H9 (cell line): ENCODE data around the gene RIMKLA. TPM values are rescaled to one million over a fixed set of nuclear protein-coding genes. Genes with fewer than 3 reads are reported as not detected.

Source experiments
- DNase-seq: peaks from one replicate; pipeline ENCODE4 v3.0.0-alpha.2; 2017
- H2AFZ ChIP-seq: one replicate; pipeline ENCODE4 v1.6.1; 2013; ENCODE audit warnings: mild to moderate bottlenecking, low read length, control low read depth, moderate library complexity
- H2AK5ac ChIP-seq: 2 replicates; pipeline ENCODE4 v1.6.1; 2013; ENCODE audit warnings: low read length, control low read depth, mixed read lengths; ENCODE audit not compliant: insufficient read length
- H2BK120ac ChIP-seq: one replicate; pipeline ENCODE4 v1.6.1; 2013; ENCODE audit warnings: low read depth, mild to moderate bottlenecking, low read length, control low read depth, inconsistent platforms; ENCODE audit not compliant: poor library complexity, severe bottlenecking
- H2BK12ac ChIP-seq: 2 replicates; pipeline ENCODE4 v1.6.1; 2013; ENCODE audit warnings: low read length, control low read depth, mixed read lengths, low read depth; ENCODE audit not compliant: insufficient read length
- H2BK15ac ChIP-seq: 2 replicates; pipeline ENCODE4 v1.6.1; 2013; ENCODE audit warnings: low read depth, low read length, control low read depth
- H2BK20ac ChIP-seq: one replicate; pipeline ENCODE4 v1.6.1; 2013; ENCODE audit warnings: low read depth, mild to moderate bottlenecking, low read length, control low read depth, inconsistent platforms; ENCODE audit not compliant: poor library complexity, severe bottlenecking
- H2BK5ac ChIP-seq: 2 replicates; pipeline ENCODE4 v1.6.1; 2013; ENCODE audit warnings: low read length, control low read depth, mixed read lengths; ENCODE audit not compliant: insufficient read length
- H3K14ac ChIP-seq: 2 replicates; pipeline ENCODE4 v1.6.1; 2013; ENCODE audit warnings: low read length, control low read depth; ENCODE audit not compliant: insufficient read depth
- H3K18ac ChIP-seq: 2 replicates; pipeline ENCODE4 v1.6.1; 2013; ENCODE audit warnings: low read depth, mild to moderate bottlenecking, mixed read lengths, low read length, control low read depth; ENCODE audit not compliant: insufficient read length
- H3K23ac ChIP-seq: 2 replicates; pipeline ENCODE4 v1.6.1; 2013; ENCODE audit warnings: low read length, control low read depth, mixed read lengths, low read depth; ENCODE audit not compliant: insufficient read length
- H3K23me2 ChIP-seq: 2 replicates; pipeline ENCODE4 v1.6.1; 2013; ENCODE audit warnings: low read depth, mild to moderate bottlenecking, mixed read lengths, low read length, control low read depth; ENCODE audit not compliant: insufficient read length, poor library complexity, severe bottlenecking
- H3K27ac ChIP-seq: 2 replicates; pipeline ENCODE4 v1.5.1; 2013; ENCODE audit warnings: low read length, control low read depth, mixed read lengths, low read depth; ENCODE audit not compliant: insufficient read length
- H3K27me3 ChIP-seq: 2 replicates; pipeline ENCODE4 v1.6.1; 2013; ENCODE audit warnings: low read length, control low read depth, inconsistent platforms; ENCODE audit not compliant: insufficient read depth
- H3K4ac ChIP-seq: 2 replicates; pipeline ENCODE4 v1.6.1; 2013; ENCODE audit warnings: low read depth, mild to moderate bottlenecking, control low read depth, inconsistent platforms, low read length, moderate library complexity
- H3K4me1 ChIP-seq: 2 replicates; pipeline ENCODE4 v1.6.1; 2013; ENCODE audit warnings: low read length, control low read depth, inconsistent platforms; ENCODE audit not compliant: insufficient read depth
- H3K4me2 ChIP-seq: 2 replicates; pipeline ENCODE4 v1.6.1; 2013; ENCODE audit warnings: low read length, control low read depth, mixed read lengths; ENCODE audit not compliant: insufficient read length, insufficient read depth
- H3K56ac ChIP-seq: 2 replicates; pipeline ENCODE4 v1.6.1; 2013; ENCODE audit warnings: low read depth, mild to moderate bottlenecking, mixed read lengths, low read length, control low read depth; ENCODE audit not compliant: insufficient read length
- H3K79me1 ChIP-seq: 2 replicates; pipeline ENCODE4 v1.6.1; 2013; ENCODE audit warnings: low read depth, mild to moderate bottlenecking, moderate library complexity, low read length, control low read depth, inconsistent platforms; ENCODE audit not compliant: insufficient read depth, poor library complexity, severe bottlenecking
- H3K79me2 ChIP-seq: 2 replicates; pipeline ENCODE4 v1.6.1; 2013; ENCODE audit warnings: low read length, control low read depth, inconsistent platforms; ENCODE audit not compliant: insufficient read depth
- H3K9ac ChIP-seq: 2 replicates; pipeline ENCODE4 v1.6.1; 2013; ENCODE audit warnings: low read length, control low read depth, mixed read lengths; ENCODE audit not compliant: insufficient read length; ENCODE audit errors: extremely low read depth
- H3K9me3 ChIP-seq: one replicate; pipeline ENCODE4 v1.6.1; 2013; ENCODE audit warnings: low read depth, low read length, inconsistent platforms; ENCODE audit not compliant: control insufficient read depth
- H3T11ph ChIP-seq: one replicate; pipeline ENCODE4 v1.6.1; 2013; ENCODE audit warnings: mild to moderate bottlenecking, low read length, control low read depth, inconsistent platforms
- H4K20me1 ChIP-seq: one replicate; pipeline ENCODE4 v1.6.1; 2013; ENCODE audit not compliant: control insufficient read depth, insufficient read length, insufficient read depth
- H4K5ac ChIP-seq: 2 replicates; pipeline ENCODE4 v1.6.1; 2013; ENCODE audit warnings: low read depth, mild to moderate bottlenecking, mixed read lengths, low read length, control low read depth; ENCODE audit not compliant: insufficient read length
- H4K8ac ChIP-seq: replicated peaks from 2 replicates; pipeline ENCODE4 v1.6.1; 2013; ENCODE audit warnings: low read length, control low read depth, mixed read lengths, low read depth; ENCODE audit not compliant: insufficient read length
- H4K91ac ChIP-seq: 2 replicates; pipeline ENCODE4 v1.6.1; 2013; ENCODE audit warnings: low read depth, mild to moderate bottlenecking, moderate library complexity, mixed read lengths, low read length, control low read depth; ENCODE audit not compliant: insufficient read length
- H3K27ac Mint-ChIP-seq, 3 experiments: 2 replicates in 2 of 3; 3 replicates in 1 of 3; pipeline ENCODE4 v1.8.0; 2020 to 2021; ENCODE audit warnings: mixed read lengths in 3 of 3, mild to moderate bottlenecking in 1 of 3, moderate library complexity in 1 of 3
- H3K27me3 Mint-ChIP-seq: 2 replicates; pipeline ENCODE4 v1.8.0; 2021; ENCODE audit warnings: low read depth, mild to moderate bottlenecking, moderate library complexity, mixed read lengths
- H3K36me3 Mint-ChIP-seq, 3 experiments: 2 replicates in 2 of 3; 3 replicates in 1 of 3; pipeline ENCODE4 v1.8.0; 2020 to 2021; ENCODE audit warnings: low read depth in 3 of 3, mixed read lengths in 3 of 3; ENCODE audit not compliant: insufficient read depth in 1 of 3
- H3K4me1 Mint-ChIP-seq, 2 experiments: 2 replicates each; pipeline ENCODE4 v1.8.0; 2020; ENCODE audit warnings: mixed read lengths in 2 of 2
- H3K4me3 Mint-ChIP-seq, 2 experiments: 2 replicates in 1 of 2; 3 replicates in 1 of 2; pipeline ENCODE4 v1.8.0; 2020 to 2021; ENCODE audit warnings: mild to moderate bottlenecking in 2 of 2, mixed read lengths in 2 of 2, moderate library complexity in 1 of 2
- H3K9me3 Mint-ChIP-seq, 2 experiments: 2 replicates in 1 of 2; 3 replicates in 1 of 2; pipeline ENCODE4 v1.8.0; 2020; ENCODE audit warnings: mild to moderate bottlenecking in 2 of 2, mixed read lengths in 2 of 2, moderate library complexity in 1 of 2
- WGBS: extraction: QIAGEN DNeasy Blood & Tissue Kit; methylation state at CpG from one replicate; pipeline ENCODE4 v1.1.7; 2013; ENCODE audit warnings: missing lambda C conversion rate, low lambda C conversion rate, mixed read lengths; ENCODE audit not compliant: insufficient read length; ENCODE audit errors: extremely low coverage; 5-methylcytosine and 5-hydroxymethylcytosine counted together
- total RNA-seq: library from RNA; stranded (reverse); gene quantifications from 2 replicates; pipeline ENCODE4 v1.2.1, GENCODE V29; 2021
- TF ChIP-seq, protein P1 (sequence below): fragments of 200-600 bp; sonication (generic); conservative IDR thresholded peaks from 3 replicates; pipeline ENCODE4 v1.8.0; 2021; ENCODE audit warnings: antibody characterized with exemption, mild to moderate bottlenecking

RIMKLA gene
- total RNA-seq, 1 experiment from 2014 or later, result 4.7 TPM

DNA sequence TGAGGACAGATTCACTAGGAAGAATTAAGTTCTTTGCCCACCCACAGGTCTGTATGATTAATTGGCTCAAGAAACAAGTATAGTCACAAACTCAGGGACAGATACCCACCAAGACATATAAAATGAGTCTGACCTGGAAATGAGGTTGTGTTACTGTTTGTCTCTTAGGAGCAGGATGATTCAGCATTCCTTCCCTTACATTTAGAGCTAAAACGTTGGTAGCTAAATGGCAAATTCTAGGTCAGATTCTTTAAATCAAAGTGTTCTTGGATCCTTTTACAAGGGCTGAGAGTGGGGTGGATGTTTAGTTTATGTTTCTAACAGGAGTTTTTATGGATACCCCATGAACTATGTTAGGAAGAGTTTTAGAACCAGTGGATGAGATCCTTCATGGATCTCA is 4.7 kb downstream of the RIMKLA start:
- Mint-ChIP-seq H3K4me3 (no peak overlapping the region), H3K9me3 (no peaks in the 10 kb centered on the region), H3K27me3 (peaks cover 20% of the 10 kb centered on the region), H3K4me1 (peaks cover 8% of the 10 kb centered on the region in 2 experiments), H3K36me3 (no peaks in the 10 kb centered on the region), H3K27ac (no peak overlapping the region)
- Histone ChIP-seq H3K27ac (no peak overlapping the region), H3K9ac (no peak overlapping the region), H2BK15ac (no peak overlapping the region), H4K5ac (no peak overlapping the region), H3K79me1 (no peaks in the 10 kb centered on the region), H3K23ac (no peak overlapping the region), H3K23me2 (no peaks in the 10 kb centered on the region), H4K20me1 (no peaks in the 10 kb centered on the region), H3K27me3 (peaks cover 2% of the 10 kb centered on the region; the same call in 1 of the 2 replicates), H4K91ac (no peak overlapping the region), H3K14ac (no peak overlapping the region), H3K56ac (no peak overlapping the region), H3K4ac (no peak overlapping the region), H2AK5ac (no peak overlapping the region), H3K9me3 (no peaks in the 10 kb centered on the region), H3T11ph (no peak overlapping the region), H2BK20ac (no peak overlapping the region), H3K4me1 (no peaks in the 10 kb centered on the region), H2AFZ (no peak overlapping the region), H4K8ac (no peak overlapping the region), H3K18ac (no peak overlapping the region), H3K4me2 (no peak overlapping the region), H3K79me2 (no peaks in the 10 kb centered on the region), H2BK120ac (no peak overlapping the region), H2BK12ac (no peak overlapping the region), H2BK5ac (no peak overlapping the region)
- no peak for DNase-seq
- TF ChIP-seq, protein P1, sequence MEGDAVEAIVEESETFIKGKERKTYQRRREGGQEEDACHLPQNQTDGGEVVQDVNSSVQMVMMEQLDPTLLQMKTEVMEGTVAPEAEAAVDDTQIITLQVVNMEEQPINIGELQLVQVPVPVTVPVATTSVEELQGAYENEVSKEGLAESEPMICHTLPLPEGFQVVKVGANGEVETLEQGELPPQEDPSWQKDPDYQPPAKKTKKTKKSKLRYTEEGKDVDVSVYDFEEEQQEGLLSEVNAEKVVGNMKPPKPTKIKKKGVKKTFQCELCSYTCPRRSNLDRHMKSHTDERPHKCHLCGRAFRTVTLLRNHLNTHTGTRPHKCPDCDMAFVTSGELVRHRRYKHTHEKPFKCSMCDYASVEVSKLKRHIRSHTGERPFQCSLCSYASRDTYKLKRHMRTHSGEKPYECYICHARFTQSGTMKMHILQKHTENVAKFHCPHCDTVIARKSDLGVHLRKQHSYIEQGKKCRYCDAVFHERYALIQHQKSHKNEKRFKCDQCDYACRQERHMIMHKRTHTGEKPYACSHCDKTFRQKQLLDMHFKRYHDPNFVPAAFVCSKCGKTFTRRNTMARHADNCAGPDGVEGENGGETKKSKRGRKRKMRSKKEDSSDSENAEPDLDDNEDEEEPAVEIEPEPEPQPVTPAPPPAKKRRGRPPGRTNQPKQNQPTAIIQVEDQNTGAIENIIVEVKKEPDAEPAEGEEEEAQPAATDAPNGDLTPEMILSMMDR, result no peak
- WGBS, result no CpG with 5 or more reads among the region's 1 CpG
